Suprapubic skin (tissue), 4 donors: Measurements from ENCODE around the gene UBE2N. TPM values are rescaled to one million over a fixed set of nuclear protein-coding genes. Genes with fewer than 3 reads are reported as not detected.

ENCODE experiments used
- DNase-seq, 2 donors: peaks; one replicate each; pipeline ENCODE4 v3.0.0-alpha.2; 2019; ENCODE audit warnings: low spot score in 2 of 2
- H3K27ac ChIP-seq: fragments of 200-600 bp; sonication (generic); one replicate; pipeline ENCODE4 v1.5.1; 2019
- H3K27me3 ChIP-seq: fragments of 200-600 bp; sonication (generic); one replicate; pipeline ENCODE4 v1.5.1; 2019
- H3K36me3 ChIP-seq: fragments of 200-600 bp; sonication (generic); one replicate; pipeline ENCODE4 v1.5.1; 2019
- H3K4me1 ChIP-seq: fragments of 200-600 bp; sonication (generic); one replicate; pipeline ENCODE4 v1.5.1; 2019
- H3K4me3 ChIP-seq: fragments of 200-600 bp; sonication (generic); one replicate; pipeline ENCODE4 v1.5.1; 2019; ENCODE audit warnings: mild to moderate bottlenecking
- H3K9me3 ChIP-seq: fragments of 200-600 bp; sonication (generic); one replicate; pipeline ENCODE4 v1.5.1; 2019
- EP300 ChIP-seq: sonication (generic); formaldehyde crosslinking; IDR thresholded peaks from one replicate; pipeline ENCODE4 v1.6.1; 2017; ENCODE audit warnings: antibody characterized with exemption
- POLR2A ChIP-seq, 2 donors: fragments of 450-650 bp; IDR thresholded peaks; one replicate each; pipeline ENCODE4 v1.6.1; 2017; ENCODE audit warnings: antibody characterized with exemption in 2 of 2, mild to moderate bottlenecking in 2 of 2, moderate library complexity in 2 of 2
- POLR2AphosphoS5 ChIP-seq, 3 donors: sonication (generic); formaldehyde crosslinking; IDR thresholded peaks; one replicate each; pipeline ENCODE4 v1.6.1; 2017; ENCODE audit warnings: antibody characterized with exemption in 3 of 3
- WGBS: methylation state at CpG from one replicate; pipeline ENCODE4 v1.1.5; 2018; 5-methylcytosine and 5-hydroxymethylcytosine counted together
- total RNA-seq, 4 donors: library from RNA; depleted of rRNA; stranded (reverse); fragments of >200 nt; gene quantifications; one replicate each; pipeline ENCODE4 v1.1.0, GENCODE V29; 2016
- TF ChIP-seq, protein P1 (sequence below), 2 donors: fragments of 200-600 bp in 1 of 2; fragments of 450-650 bp in 1 of 2; sonication (generic) in 1 of 2; IDR thresholded peaks; one replicate each; pipeline ENCODE4 v1.5.1; 2016 to 2019; ENCODE audit warnings: antibody characterized with exemption in 2 of 2, mild to moderate bottlenecking in 1 of 2, moderate library complexity in 1 of 2

The UBE2N gene
- total RNA-seq, 4 donors from 2014 or later = 23.1 to 71.3 (median 54.3) TPM

DNA sequence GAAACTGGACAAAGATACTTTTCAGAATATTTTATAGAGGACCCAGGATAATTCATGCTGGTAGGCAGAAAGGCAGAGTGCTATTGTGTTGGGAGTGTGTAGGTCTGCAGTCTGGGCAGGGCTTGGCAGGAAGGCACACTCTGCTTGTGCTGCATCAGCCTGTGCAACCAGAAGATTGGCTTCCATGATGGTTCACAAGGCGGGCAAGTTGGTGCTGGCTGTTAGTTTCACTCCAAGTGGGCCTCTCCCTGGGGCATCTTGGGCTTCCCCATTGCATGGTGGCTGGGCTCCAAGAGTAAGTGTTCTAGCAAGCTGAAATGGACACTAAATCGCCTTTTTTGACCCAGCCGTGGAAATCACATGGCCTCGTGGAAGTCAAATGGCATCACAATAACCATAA, 1.8 kb upstream of the UBE2N start:
- 43% methylated on average over 4 of the region's 4 CpGs for WGBS
- Histone ChIP-seq H3K9me3 (no peaks in the 10 kb centered on the region), H3K4me3 (no peak overlapping the region), H3K27ac (no peak overlapping the region), H3K27me3 (no peaks in the 10 kb centered on the region), H3K4me1 (peaks cover 31% of the 10 kb centered on the region), H3K36me3 (no peaks in the 10 kb centered on the region)
- no peak for TF ChIP-seq POLR2A (IDR thresholded peaks at IDR 0.05)
- no peak for TF ChIP-seq EP300
- TF ChIP-seq, protein P1, sequence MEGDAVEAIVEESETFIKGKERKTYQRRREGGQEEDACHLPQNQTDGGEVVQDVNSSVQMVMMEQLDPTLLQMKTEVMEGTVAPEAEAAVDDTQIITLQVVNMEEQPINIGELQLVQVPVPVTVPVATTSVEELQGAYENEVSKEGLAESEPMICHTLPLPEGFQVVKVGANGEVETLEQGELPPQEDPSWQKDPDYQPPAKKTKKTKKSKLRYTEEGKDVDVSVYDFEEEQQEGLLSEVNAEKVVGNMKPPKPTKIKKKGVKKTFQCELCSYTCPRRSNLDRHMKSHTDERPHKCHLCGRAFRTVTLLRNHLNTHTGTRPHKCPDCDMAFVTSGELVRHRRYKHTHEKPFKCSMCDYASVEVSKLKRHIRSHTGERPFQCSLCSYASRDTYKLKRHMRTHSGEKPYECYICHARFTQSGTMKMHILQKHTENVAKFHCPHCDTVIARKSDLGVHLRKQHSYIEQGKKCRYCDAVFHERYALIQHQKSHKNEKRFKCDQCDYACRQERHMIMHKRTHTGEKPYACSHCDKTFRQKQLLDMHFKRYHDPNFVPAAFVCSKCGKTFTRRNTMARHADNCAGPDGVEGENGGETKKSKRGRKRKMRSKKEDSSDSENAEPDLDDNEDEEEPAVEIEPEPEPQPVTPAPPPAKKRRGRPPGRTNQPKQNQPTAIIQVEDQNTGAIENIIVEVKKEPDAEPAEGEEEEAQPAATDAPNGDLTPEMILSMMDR (IDR thresholded peaks at IDR 0.05) = no peak
- TF ChIP-seq POLR2AphosphoS5 (IDR thresholded peaks at IDR 0.05) = no peak
- DNase-seq = no peak

DNA sequence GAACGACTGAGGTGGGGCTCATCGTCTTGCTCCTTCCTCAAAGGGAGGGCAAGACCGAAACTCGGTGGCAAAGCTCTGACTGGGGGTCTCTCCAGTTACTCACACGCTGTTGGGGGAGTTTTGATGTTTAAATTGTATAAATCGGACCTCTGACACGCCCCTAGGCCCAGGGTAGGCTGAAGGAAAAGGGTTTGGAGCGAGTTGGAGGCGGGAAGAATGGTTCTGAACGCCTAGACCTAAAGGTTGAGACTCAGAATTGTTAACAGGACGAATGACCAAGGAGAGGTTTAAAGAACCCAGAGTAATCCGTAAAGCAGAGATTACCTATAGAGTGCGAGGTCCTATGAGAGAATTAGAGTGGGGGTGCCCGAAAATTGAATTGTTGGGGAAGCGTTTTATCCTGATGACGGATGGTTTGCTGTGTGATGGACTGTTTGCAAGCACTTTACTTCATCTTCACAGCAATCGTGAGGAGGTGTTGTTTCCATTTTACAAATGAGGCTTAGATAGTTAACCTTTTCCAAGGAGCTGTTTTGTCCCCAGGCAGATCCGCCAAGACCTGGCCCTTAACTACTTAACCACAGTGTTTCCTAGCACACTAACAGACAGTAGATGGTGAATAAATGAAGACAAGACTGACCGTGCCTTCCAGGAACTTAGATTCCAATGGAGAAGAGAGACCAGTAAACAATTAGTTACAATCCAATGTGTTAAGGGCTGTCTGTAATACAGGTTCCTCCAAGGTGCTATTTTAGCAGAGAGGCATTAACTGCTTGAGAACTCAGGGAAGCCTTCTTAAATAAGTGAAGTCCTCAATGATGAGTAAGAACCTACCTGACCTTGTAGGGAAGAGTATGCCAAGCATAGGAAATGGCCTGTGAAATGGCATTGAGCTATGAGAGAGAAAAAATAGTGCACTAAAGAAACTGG, 929 bp upstream of the UBE2N start:
- H3K4me3 ChIP-seq = peak overlapping the region; percentile 99
- peak overlapping the region; percentile 95 for H3K27ac ChIP-seq
- H3K36me3 ChIP-seq = no peaks in the 10 kb centered on the region
- no peak for TF ChIP-seq POLR2A (IDR thresholded peaks at IDR 0.05)
- no peaks in the 10 kb centered on the region for H3K27me3 ChIP-seq
- no peak for DNase-seq
- no peaks in the 10 kb centered on the region for H3K9me3 ChIP-seq
- peaks cover 31% of the 10 kb centered on the region for H3K4me1 ChIP-seq
- 8% methylated on average over 17 of the region's 19 CpGs for WGBS

DNA sequence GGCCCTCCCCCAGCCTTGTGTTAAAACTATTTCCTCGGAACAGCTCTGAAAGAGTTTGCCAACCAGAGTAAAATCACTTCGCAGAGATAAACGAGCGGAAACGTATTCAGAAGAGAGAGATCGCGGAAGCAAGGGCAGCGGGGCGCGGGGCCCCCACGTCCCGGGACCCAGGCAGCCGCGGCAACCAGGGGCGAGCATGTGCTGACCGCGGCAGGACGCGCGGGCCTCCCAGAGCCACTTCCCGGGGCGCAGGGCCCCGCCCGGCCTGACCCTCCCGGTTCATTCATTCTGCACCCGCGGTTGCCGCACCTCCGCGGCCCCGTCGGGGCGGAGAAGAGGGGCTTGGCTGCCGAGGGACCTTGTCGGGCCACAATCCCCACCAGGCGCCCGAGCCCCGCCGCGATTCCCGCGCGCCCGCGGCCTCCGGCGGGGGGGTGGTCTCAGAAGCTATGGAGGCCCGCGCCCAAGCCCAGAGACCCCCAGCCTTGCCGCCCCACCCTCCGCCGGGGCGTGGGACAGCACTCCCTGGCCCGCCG, 598 bp downstream of the UBE2N start:
- peak in 1 of 2 donors; percentile 79 for DNase-seq
- H3K4me1 ChIP-seq = peaks cover 31% of the 10 kb centered on the region
- no peaks in the 10 kb centered on the region for H3K9me3 ChIP-seq
- TF ChIP-seq, protein P1 (IDR thresholded peaks at IDR 0.05) = no peak
- TF ChIP-seq POLR2AphosphoS5 (IDR thresholded peaks at IDR 0.05) (no peak), POLR2A (IDR thresholded peaks at IDR 0.05) (no peak), EP300 (no peak)
- no peaks in the 10 kb centered on the region for H3K27me3 ChIP-seq
- under 1% methylated on average over 13 of the region's 55 CpGs for WGBS
- peak overlapping the region; percentile 95 for H3K27ac ChIP-seq
- peak overlapping the region; percentile 99 for H3K4me3 ChIP-seq
- H3K36me3 ChIP-seq = no peaks in the 10 kb centered on the region

DNA sequence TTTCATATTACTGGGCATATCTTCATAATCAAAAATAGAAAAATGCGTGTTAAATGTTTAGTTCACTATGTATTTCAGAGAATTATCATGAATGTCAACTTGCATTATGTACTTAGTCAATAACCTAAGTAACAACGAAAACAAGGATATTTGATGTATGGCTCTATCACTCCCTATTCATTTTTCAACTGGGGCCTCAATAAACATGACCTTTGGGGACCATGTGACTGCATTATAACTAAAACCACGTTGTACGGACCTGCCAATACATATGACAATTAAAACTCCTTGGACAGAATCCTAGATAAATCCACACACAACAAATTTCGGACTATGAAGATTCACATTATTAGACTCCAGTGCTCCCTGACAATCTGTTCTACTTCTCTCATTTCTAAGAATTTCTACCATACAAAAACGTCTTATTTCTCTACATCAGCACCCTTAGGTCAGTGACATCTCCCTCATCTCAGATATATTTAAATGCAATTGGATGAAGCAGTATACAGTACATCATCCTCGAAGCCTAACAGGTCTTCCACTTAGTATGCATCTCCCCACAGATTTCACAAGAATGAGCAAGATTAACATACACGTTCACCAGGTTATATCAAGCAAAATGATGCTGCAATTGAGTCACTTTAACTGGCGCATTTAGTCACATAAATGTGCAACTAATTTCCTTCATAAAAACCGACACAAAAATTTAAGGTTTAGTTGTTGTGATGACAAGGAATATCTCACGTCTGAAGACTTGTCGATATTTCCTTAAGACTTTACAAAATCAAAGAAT, 1.5 kb downstream of the UBE2N start:
- H3K36me3 ChIP-seq = no peaks in the 10 kb centered on the region
- H3K27ac ChIP-seq = no peak overlapping the region
- no peaks in the 10 kb centered on the region for H3K27me3 ChIP-seq
- H3K4me1 ChIP-seq = peaks cover 31% of the 10 kb centered on the region
- H3K4me3 ChIP-seq = peak overlapping the region; percentile 99
- no peak for DNase-seq
- WGBS = 17% methylated on average over 12 of the region's 12 CpGs
- TF ChIP-seq POLR2AphosphoS5 (IDR thresholded peaks at IDR 0.05) = no peak
- no peak for TF ChIP-seq EP300
- TF ChIP-seq, protein P1 (IDR thresholded peaks at IDR 0.05) = no peak
- no peak for TF ChIP-seq POLR2A (IDR thresholded peaks at IDR 0.05)
- no peaks in the 10 kb centered on the region for H3K9me3 ChIP-seq

DNA sequence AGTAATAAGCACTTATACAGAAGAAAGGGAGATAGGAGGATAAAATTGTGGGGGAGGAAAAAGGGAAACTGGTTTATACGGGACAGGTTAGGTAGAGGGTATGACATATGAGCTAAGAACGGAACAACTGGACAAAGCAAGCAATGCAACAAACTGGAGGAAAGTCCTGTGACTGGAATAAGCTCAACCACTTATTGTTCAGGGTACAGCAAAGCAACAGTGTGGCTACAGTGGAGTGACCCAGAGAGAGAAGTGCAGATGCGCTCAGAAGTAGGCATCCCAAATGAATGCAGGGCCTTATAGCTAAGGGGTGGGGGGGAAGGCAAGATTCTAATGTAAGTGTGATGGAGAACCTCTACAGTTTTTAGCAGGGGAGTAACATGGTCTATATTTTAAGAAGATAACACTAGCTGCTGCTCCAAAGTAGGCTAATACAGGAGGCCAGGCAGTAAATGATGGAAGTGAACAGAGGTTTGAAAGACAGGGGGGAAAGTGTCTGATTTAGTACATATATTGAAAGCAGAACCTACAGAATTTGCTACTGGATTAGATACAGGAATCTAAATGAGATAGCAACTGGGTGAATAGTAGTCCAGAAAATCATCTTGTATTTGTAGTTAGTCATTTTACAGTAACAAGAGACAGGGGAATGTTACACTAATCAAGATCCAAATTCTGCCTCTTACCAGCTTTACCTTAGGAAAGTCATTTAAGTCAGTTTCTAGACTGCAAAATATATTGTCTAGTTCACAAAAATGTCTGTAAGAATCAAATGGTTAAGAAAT, 3.3 kb downstream of the UBE2N start:
- H3K27me3 ChIP-seq = no peaks in the 10 kb centered on the region
- no peak for TF ChIP-seq POLR2A (IDR thresholded peaks at IDR 0.05)
- WGBS = 77% methylated on average over 3 of the region's 3 CpGs
- no peak for DNase-seq
- no peaks in the 10 kb centered on the region for H3K36me3 ChIP-seq
- H3K9me3 ChIP-seq = no peaks in the 10 kb centered on the region
- no peak overlapping the region for H3K4me3 ChIP-seq
- peaks cover 34% of the 10 kb centered on the region for H3K4me1 ChIP-seq
- H3K27ac ChIP-seq = no peak overlapping the region
